HepG2 (cell line): Measurements from ENCODE around the gene FAM83C. TPM values are rescaled to one million over a fixed set of nuclear protein-coding genes. Genes with fewer than 3 reads are reported as not detected.

Experiments used
- AKNA ChIP-seq: sonication (generic); formaldehyde crosslinking; IDR thresholded peaks from 2 replicates; pipeline ENCODE4 v1.4.0; 2020; ENCODE audit warnings: missing genetic modification reagents, borderline replicate concordance
- CBX1 ChIP-seq: IDR thresholded peaks from one replicate; pipeline ENCODE4 v1.6.1; 2016; ENCODE audit warnings: antibody characterized with exemption, low read depth
- CC2D1A ChIP-seq: sonication (generic); formaldehyde crosslinking; IDR thresholded peaks from 2 replicates; pipeline ENCODE4 v1.8.1; 2023; ENCODE audit warnings: mild to moderate bottlenecking, missing genetic modification reagents
- CENPT ChIP-seq: sonication (generic); formaldehyde crosslinking; IDR thresholded peaks from 2 replicates; pipeline ENCODE4 v1.8.0; 2022; ENCODE audit warnings: low read depth, mild to moderate bottlenecking, moderate library complexity, missing genetic modification reagents
- ELF4 ChIP-seq: sonication (generic); formaldehyde crosslinking; IDR thresholded peaks from 2 replicates; pipeline ENCODE4 v1.5.0; 2020; ENCODE audit warnings: missing genetic modification reagents, mild to moderate bottlenecking, moderate library complexity, borderline replicate concordance
- GLI4 ChIP-seq: sonication (generic); formaldehyde crosslinking; IDR thresholded peaks from 2 replicates; pipeline ENCODE4 v1.5.1; 2020; ENCODE audit warnings: missing genetic modification reagents, mild to moderate bottlenecking, moderate library complexity, borderline replicate concordance
- KDM5A ChIP-seq: fragments of 200-600 bp; sonication (generic); IDR thresholded peaks from 2 replicates; pipeline ENCODE4 v1.7.0; 2018; ENCODE audit warnings: antibody characterized with exemption, mild to moderate bottlenecking, low read length, borderline replicate concordance
- NFIC ChIP-seq: IDR thresholded peaks from 2 replicates; pipeline ENCODE4 v1.6.1; 2012; ENCODE audit warnings: mild to moderate bottlenecking, low read length, inconsistent platforms
- NPAS2 ChIP-seq: sonication (generic); formaldehyde crosslinking; IDR thresholded peaks from 2 replicates; pipeline ENCODE4 v1.8.0; 2022; ENCODE audit warnings: mild to moderate bottlenecking, missing genetic modification reagents, borderline replicate concordance
- NR2F2 ChIP-seq: IDR thresholded peaks from 2 replicates; pipeline ENCODE4 v1.6.1; 2012; ENCODE audit warnings: low read depth, inconsistent platforms, borderline replicate concordance
- POLR2AphosphoS2 ChIP-seq: IDR thresholded peaks from 2 replicates; pipeline ENCODE4 v1.6.1; 2011; ENCODE audit warnings: low read depth, low read length, improper control_type of control experiment
- TRIM24 ChIP-seq: sonication (generic); formaldehyde crosslinking; IDR thresholded peaks from 2 replicates; pipeline ENCODE4 v1.8.0; 2022; ENCODE audit warnings: mild to moderate bottlenecking, missing genetic modification reagents
- ZFP37 ChIP-seq: sonication (generic); formaldehyde crosslinking; IDR thresholded peaks from 2 replicates; pipeline ENCODE4 v1.4.0; 2020; ENCODE audit warnings: missing genetic modification reagents, borderline replicate concordance
- ZFYVE20 ChIP-seq: sonication (generic); formaldehyde crosslinking; IDR thresholded peaks from 2 replicates; pipeline ENCODE4 v1.8.0; 2023; ENCODE audit warnings: low read depth, mild to moderate bottlenecking, moderate library complexity, missing genetic modification reagents, borderline replicate concordance
- ZNF280D ChIP-seq: sonication (generic); formaldehyde crosslinking; IDR thresholded peaks from 2 replicates; pipeline ENCODE4 v1.5.1; 2020; ENCODE audit warnings: mild to moderate bottlenecking, missing genetic modification reagents
- ZNF567 ChIP-seq: sonication (generic); formaldehyde crosslinking; IDR thresholded peaks from 2 replicates; pipeline ENCODE4 v1.8.1; 2023; ENCODE audit warnings: mild to moderate bottlenecking, missing genetic modification reagents, borderline replicate concordance
- ZNF619 ChIP-seq: sonication (generic); formaldehyde crosslinking; IDR thresholded peaks from 2 replicates; pipeline ENCODE4 v1.4.0; 2020; ENCODE audit warnings: mild to moderate bottlenecking, missing genetic modification reagents
- ZSCAN12 ChIP-seq: sonication (generic); formaldehyde crosslinking; IDR thresholded peaks from 2 replicates; pipeline ENCODE4 v1.9.0; 2021; ENCODE audit warnings: mild to moderate bottlenecking, missing genetic modification reagents
- ZSCAN29 ChIP-seq: sonication (generic); formaldehyde crosslinking; conservative IDR thresholded peaks from 2 replicates; pipeline ENCODE4 v1.4.0; 2020; ENCODE audit warnings: mild to moderate bottlenecking, missing genetic modification reagents
- ZSCAN5A ChIP-seq: sonication (generic); formaldehyde crosslinking; IDR thresholded peaks from 2 replicates; pipeline ENCODE4 v1.8.0; 2022; ENCODE audit warnings: mild to moderate bottlenecking, missing genetic modification reagents, borderline replicate concordance
- polyA plus RNA-seq, 8 experiments: library from polyadenylated mRNA; depleted of rRNA in 3 of 8; stranded (reverse) in 7 of 8; unstranded in 1 of 8; fragments of >200 nt; fragmentation: Illumina TruSeq in 4 of 8; extraction: Trizol in 4 of 8; gene quantifications; 2 replicates each; pipeline versions ENCODE4 v1.2.1 to v1.2.3, GENCODE V29; 2011 to 2016; ENCODE audit warnings: low read depth in 4 of 8, missing spikeins in 1 of 8, mixed read lengths in 1 of 8; ENCODE audit not compliant: insufficient read depth in 1 of 8
- total RNA-seq, 5 experiments: library from RNA; depleted of rRNA; stranded (reverse); fragments of >200 nt; fragmentation: Illumina TruSeq; extraction: Trizol; gene quantifications; 2 replicates each; pipeline ENCODE4 v1.2.3, GENCODE V29; 2016; ENCODE audit warnings: low read depth in 1 of 5

Gene FAM83C
- total and polyA plus RNA-seq, 2 of the 13 experiments (the other 11 are each of a cell fraction or from before 2014, with no cell fraction given) = 0.04 TPM; not detected in 1

- peak; percentile 90 for TF ChIP-seq KDM5A
- TF ChIP-seq CC2D1A (CRISPR knock-in tag) = peak; percentile 86; the same call in 1 of the 2 replicates
- TF ChIP-seq ZNF619 (CRISPR knock-in tag) = peak; percentile 74; the same call in 1 of the 2 replicates
- no peak for TF ChIP-seq CBX1
- peak; percentile 91; the same call in 1 of the 2 replicates for TF ChIP-seq ELF4
- TF ChIP-seq TRIM24 (CRISPR knock-in tag) = no peak
- 0 out of 2 replicates have a peak, but pooled peaks have one; percentile 90 for TF ChIP-seq ZSCAN5A (CRISPR knock-in tag)
- TF ChIP-seq AKNA (CRISPR knock-in tag) = no peak
- TF ChIP-seq ZNF567 (CRISPR knock-in tag) = no peak
- peak; percentile 94 for TF ChIP-seq ZFYVE20
- no peak for TF ChIP-seq NPAS2 (CRISPR knock-in tag)
- no peak; the same call in 1 of the 2 replicates for TF ChIP-seq NFIC
- TF ChIP-seq ZFP37 = no peak
- TF ChIP-seq POLR2AphosphoS2 = peak; percentile 78
- TF ChIP-seq CENPT (CRISPR knock-in tag) = no peak
- no peak for TF ChIP-seq ZSCAN29 (CRISPR knock-in tag)
- no peak for TF ChIP-seq ZSCAN12 (CRISPR knock-in tag)
- TF ChIP-seq GLI4 = peak; percentile 97
- peak; percentile 64; the same call in 1 of the 2 replicates for TF ChIP-seq NR2F2
- peak; percentile 94; the same call in 1 of the 2 replicates for TF ChIP-seq ZNF280D (CRISPR knock-in tag)
Observed at GRCh38 chr20:35284267-35284991, 7.8 kb downstream of the FAM83C start, which contains the start of gene EIF6 (continued).
